ENCODE measurements around the gene EDN2.

The EDN2 gene

GRCh38 chr1:41498804-41499203, 14.3 kb upstream of the EDN2 start:
- no peak for DNase-seq (ENCODE audit: low spot score)

GRCh38 chr1:41498391-41498790, 13.9 kb upstream of the EDN2 start:
- no peak for DNase-seq (ENCODE audit: low spot score)

- no peak for DNase-seq (ENCODE audit: low spot score)
Measured at GRCh38 chr1:41497461-41498030, 13.1 kb upstream of the EDN2 start.

GRCh38 chr1:41497056-41497440, 12.6 kb upstream of the EDN2 start:
- DNase-seq (ENCODE audit: low spot score), result no peak

- no peak for DNase-seq (ENCODE audit: low spot score)
Measured at GRCh38 chr1:41496080-41497055, 11.9 kb upstream of the EDN2 start.

- no peak for DNase-seq (ENCODE audit: low spot score)
Measured at GRCh38 chr1:41495210-41495948, 10.9 kb upstream of the EDN2 start.

GRCh38 chr1:41494351-41495209, 10.1 kb upstream of the EDN2 start:
- no peak for DNase-seq (ENCODE audit: low spot score)

- no peak for DNase-seq (ENCODE audit: low spot score)
Measured at GRCh38 chr1:41493626-41494350, 9.3 kb upstream of the EDN2 start.

GRCh38 chr1:41493117-41493536, 8.6 kb upstream of the EDN2 start:
- no peak for DNase-seq (ENCODE audit: low spot score)

GRCh38 chr1:41492341-41492848, 7.9 kb upstream of the EDN2 start:
- no peak for DNase-seq (ENCODE audit: low spot score)

GRCh38 chr1:41490911-41491310, 6.4 kb upstream of the EDN2 start:
- DNase-seq (ENCODE audit: low spot score), result no peak

- DNase-seq (ENCODE audit: low spot score), result no peak
Measured at GRCh38 chr1:41489561-41489960, 5.1 kb upstream of the EDN2 start.

- DNase-seq (ENCODE audit: low spot score), result no peak
Measured at GRCh38 chr1:41488040-41488951, 3.8 kb upstream of the EDN2 start.

- DNase-seq (ENCODE audit: low spot score), result no peak
Measured at GRCh38 chr1:41487126-41488039, 2.9 kb upstream of the EDN2 start.

- no peak for DNase-seq (ENCODE audit: low spot score)
Measured at GRCh38 chr1:41486371-41487125, 2.1 kb upstream of the EDN2 start.

GRCh38 chr1:41486053-41486370, 1.5 kb upstream of the EDN2 start:
- no peak for DNase-seq (ENCODE audit: low spot score)

GRCh38 chr1:41485605-41486004, 1.1 kb upstream of the EDN2 start:
- DNase-seq (ENCODE audit: low spot score), result no peak

GRCh38 chr1:41483960-41484401, 502 bp downstream of the EDN2 start:
- DNase-seq (ENCODE audit: low spot score), result no peak
